ENCODE data around the gene TMOD2.

GRCh38 chr15:51829376-51830275 is 78.2 kb downstream of the TMOD2 start, which contains the start of gene TMOD3:
- TF ChIP-seq SUZ12 (IDR thresholded peaks at IDR 0.05), result no peak
- no peak for TF ChIP-seq BHLHE40 (IDR thresholded peaks at IDR 0.05; ENCODE audit: borderline replicate concordance)
- no peak for TF ChIP-seq L3MBTL2 (conservative IDR thresholded peaks at IDR 0.05)
- no peak for TF ChIP-seq FOXK2 (IDR thresholded peaks at IDR 0.05)
- no peak for TF ChIP-seq SP1 (IDR thresholded peaks at IDR 0.05)
- TF ChIP-seq ELF4 (IDR thresholded peaks at IDR 0.05), result no peak
- no peak for TF ChIP-seq FOXA1 (IDR thresholded peaks at IDR 0.05)
- TF ChIP-seq ARNT (IDR thresholded peaks at IDR 0.05), result no peak
- no peak for TF ChIP-seq FOXM1 (IDR thresholded peaks at IDR 0.05; ENCODE audit: borderline replicate concordance)
- no peak for TF ChIP-seq CTBP1 (IDR thresholded peaks at IDR 0.05; ENCODE audit: borderline replicate concordance)

Data from HEK293T (cell line).